DOHH2 (cell line): ENCODE data around the gene LRP2.

Experiments
- EZH2phosphoT487 ChIP-seq: fragments of 200-600 bp; sonication (generic); IDR thresholded peaks from 2 replicates; pipeline ENCODE4 v1.6.1; 2017; ENCODE audit warnings: borderline replicate concordance, mild to moderate bottlenecking, antibody characterized with exemption, low read length, moderate library complexity, mixed read lengths
- TF ChIP-seq, protein P1 (sequence below): fragments of 200-600 bp; sonication (generic); IDR thresholded peaks from one replicate; pipeline ENCODE4 v1.5.1; 2014; ENCODE audit warnings: antibody characterized with exemption, mild to moderate bottlenecking, low read depth, low read length; ENCODE audit not compliant: poor library complexity, severe bottlenecking

DNA sequence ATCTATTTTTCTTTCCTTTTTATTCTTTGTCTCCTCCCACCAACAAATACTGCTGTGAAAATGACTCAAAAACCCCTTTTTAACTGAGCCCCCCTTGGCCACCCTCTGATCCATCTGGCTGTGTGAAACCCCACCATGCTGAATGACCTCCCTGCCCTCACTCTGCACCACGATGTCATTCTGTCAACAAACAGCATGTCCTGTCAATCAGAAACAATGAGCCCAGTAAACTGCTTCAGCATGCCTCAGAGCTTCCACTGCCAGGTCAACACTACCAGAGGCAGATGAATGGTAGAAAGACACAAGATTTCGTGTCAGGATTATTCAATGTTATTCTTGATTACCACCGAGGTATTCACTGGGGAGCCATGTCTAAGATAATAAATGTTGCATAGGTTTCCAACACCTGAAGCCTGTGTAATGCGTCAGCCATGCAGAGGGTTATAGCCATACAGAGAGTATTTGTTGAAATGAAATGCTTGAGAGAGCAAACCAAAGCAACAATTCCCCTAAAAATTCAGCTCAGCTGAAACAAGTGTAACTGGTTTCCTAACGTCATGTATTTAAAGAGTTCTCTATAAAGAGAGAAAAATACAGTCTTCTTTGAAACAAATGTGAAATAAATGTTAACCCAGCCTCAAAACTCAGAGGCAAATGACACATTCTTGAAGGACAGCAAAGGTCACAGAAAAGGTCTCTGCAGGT, 76.7 kb downstream of the LRP2 start:
- TF ChIP-seq, protein P1, sequence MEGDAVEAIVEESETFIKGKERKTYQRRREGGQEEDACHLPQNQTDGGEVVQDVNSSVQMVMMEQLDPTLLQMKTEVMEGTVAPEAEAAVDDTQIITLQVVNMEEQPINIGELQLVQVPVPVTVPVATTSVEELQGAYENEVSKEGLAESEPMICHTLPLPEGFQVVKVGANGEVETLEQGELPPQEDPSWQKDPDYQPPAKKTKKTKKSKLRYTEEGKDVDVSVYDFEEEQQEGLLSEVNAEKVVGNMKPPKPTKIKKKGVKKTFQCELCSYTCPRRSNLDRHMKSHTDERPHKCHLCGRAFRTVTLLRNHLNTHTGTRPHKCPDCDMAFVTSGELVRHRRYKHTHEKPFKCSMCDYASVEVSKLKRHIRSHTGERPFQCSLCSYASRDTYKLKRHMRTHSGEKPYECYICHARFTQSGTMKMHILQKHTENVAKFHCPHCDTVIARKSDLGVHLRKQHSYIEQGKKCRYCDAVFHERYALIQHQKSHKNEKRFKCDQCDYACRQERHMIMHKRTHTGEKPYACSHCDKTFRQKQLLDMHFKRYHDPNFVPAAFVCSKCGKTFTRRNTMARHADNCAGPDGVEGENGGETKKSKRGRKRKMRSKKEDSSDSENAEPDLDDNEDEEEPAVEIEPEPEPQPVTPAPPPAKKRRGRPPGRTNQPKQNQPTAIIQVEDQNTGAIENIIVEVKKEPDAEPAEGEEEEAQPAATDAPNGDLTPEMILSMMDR: no peak
- no peak for TF ChIP-seq EZH2phosphoT487
